ENCODE data around the gene MFAP3L. TPM values are rescaled to one million over a fixed set of nuclear protein-coding genes. Genes with fewer than 3 reads are reported as not detected.

Gene MFAP3L
- total and polyA plus RNA-seq, 8 donors: 2.1 to 4.8 (median 2.5) TPM

GRCh38 chr4:170001745-170002267 is 24.4 kb downstream of the MFAP3L start:
- intact Hi-C loops (cut with DNase I): no loop called here
- TF ChIP-seq CTCF (IDR thresholded peaks at IDR 0.05): no peak
- Histone ChIP-seq H3K4me1 (no peaks in the 10 kb centered on the region), H3K27me3 (no peaks in the 10 kb centered on the region), H3K4me3 (no peak overlapping the region), H3K27ac (no peak overlapping the region), H3K9me3 (no peaks in the 10 kb centered on the region), H3K36me3 (no peaks in the 10 kb centered on the region)
- DNase-seq: no peak
- ATAC-seq: no peak

- no peaks in the 10 kb centered on the region for H3K9me3 ChIP-seq
- H3K36me3 ChIP-seq: no peaks in the 10 kb centered on the region
- no peak overlapping the region for H3K27ac ChIP-seq
- no peaks in the 10 kb centered on the region for H3K4me1 ChIP-seq
- ATAC-seq: no peak
- no peak for TF ChIP-seq CTCF (IDR thresholded peaks at IDR 0.05)
- intact Hi-C loops (cut with DNase I): no loop called here
- no peak overlapping the region for H3K4me3 ChIP-seq
- no peaks in the 10 kb centered on the region for H3K27me3 ChIP-seq
- no peak for DNase-seq
Observed at GRCh38 chr4:170001011-170001744, 25.0 kb downstream of the MFAP3L start.

GRCh38 chr4:169999923-170000322 is 26.3 kb downstream of the MFAP3L start:
- intact Hi-C loops (cut with DNase I): no loop called here
- no peaks in the 10 kb centered on the region for H3K36me3 ChIP-seq
- no peaks in the 10 kb centered on the region for H3K4me1 ChIP-seq
- DNase-seq (no peak), ATAC-seq (no peak)
- H3K27ac ChIP-seq: no peak overlapping the region
- no peaks in the 10 kb centered on the region for H3K27me3 ChIP-seq
- H3K4me3 ChIP-seq: no peak overlapping the region
- H3K9me3 ChIP-seq: no peaks in the 10 kb centered on the region
- TF ChIP-seq CTCF (IDR thresholded peaks at IDR 0.05): no peak

GRCh38 chr4:169998981-169999380 is 27.2 kb downstream of the MFAP3L start:
- ATAC-seq (no peak), DNase-seq (no peak)
- no peaks in the 10 kb centered on the region for H3K9me3 ChIP-seq
- no peaks in the 10 kb centered on the region for H3K4me1 ChIP-seq
- no peak for TF ChIP-seq CTCF (IDR thresholded peaks at IDR 0.05)
- intact Hi-C loops (cut with DNase I): no loop called here
- no peak overlapping the region for H3K4me3 ChIP-seq
- H3K36me3 ChIP-seq: no peaks in the 10 kb centered on the region
- H3K27me3 ChIP-seq: no peaks in the 10 kb centered on the region
- no peak overlapping the region for H3K27ac ChIP-seq

GRCh38 chr4:169996379-169997240 is 29.6 kb downstream of the MFAP3L start:
- Histone ChIP-seq H3K9me3 (no peaks in the 10 kb centered on the region), H3K36me3 (no peaks in the 10 kb centered on the region), H3K27me3 (no peaks in the 10 kb centered on the region), H3K4me1 (no peaks in the 10 kb centered on the region), H3K27ac (no peak overlapping the region), H3K4me3 (no peak overlapping the region)
- DNase-seq (no peak), ATAC-seq (no peak)
- intact Hi-C loops (cut with DNase I): no loop called here
- no peak for TF ChIP-seq CTCF (IDR thresholded peaks at IDR 0.05)
